ENCODE data around the gene CFAP298.

CFAP298 gene

GRCh38 chr21:32597205-32597604, 15.0 kb downstream of the CFAP298 start:
- DNase-seq, result no peak

DNA sequence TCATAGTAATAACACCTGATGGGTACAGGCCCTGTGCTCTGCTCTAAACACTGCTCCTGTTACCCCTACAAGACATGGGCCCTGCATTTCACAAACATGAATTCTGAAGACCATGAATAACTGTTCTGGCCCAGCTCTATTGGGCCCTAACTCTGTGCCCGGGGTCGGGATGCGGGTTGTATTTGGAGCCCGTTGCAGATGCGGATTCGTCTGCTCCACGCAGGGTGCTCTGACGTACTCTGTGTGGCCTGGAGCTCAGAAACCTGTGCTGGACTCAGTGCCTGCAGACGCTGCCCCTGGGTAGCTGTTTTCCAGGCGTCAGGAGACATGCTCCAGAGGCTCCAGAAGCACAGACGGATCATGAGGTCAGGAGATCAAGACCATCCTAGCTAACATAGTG, 16.7 kb downstream of the CFAP298 start:
- no peak for DNase-seq

- DNase-seq, result no peak
These were observed 18.5 kb downstream of the CFAP298 start for GRCh38 chr21:32593690-32594089.

- no peak for DNase-seq
These were observed 19.2 kb downstream of the CFAP298 start for GRCh38 chr21:32592929-32593502.

DNA sequence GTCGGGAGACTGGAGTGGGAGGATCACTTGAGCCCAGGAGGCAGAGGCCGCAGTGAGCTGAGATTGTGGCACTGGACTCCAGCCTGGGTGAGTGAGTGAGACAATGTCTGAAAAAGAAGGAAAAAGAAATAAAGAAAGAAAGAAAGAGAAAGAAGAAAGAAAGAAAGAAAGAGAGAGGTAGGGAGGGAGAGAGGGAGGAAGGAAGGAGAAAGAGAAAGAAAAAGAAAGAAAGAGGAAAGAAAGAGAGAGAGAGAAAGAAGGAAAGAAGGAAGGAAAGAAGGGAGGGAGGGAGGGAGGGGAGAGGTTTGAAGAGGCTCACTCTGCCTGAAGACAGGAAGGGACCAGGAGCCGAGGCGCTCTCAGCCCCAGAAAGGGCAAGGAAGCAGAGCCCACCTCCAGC, 22.0 kb downstream of the CFAP298 start:
- DNase-seq, result no peak

DNA sequence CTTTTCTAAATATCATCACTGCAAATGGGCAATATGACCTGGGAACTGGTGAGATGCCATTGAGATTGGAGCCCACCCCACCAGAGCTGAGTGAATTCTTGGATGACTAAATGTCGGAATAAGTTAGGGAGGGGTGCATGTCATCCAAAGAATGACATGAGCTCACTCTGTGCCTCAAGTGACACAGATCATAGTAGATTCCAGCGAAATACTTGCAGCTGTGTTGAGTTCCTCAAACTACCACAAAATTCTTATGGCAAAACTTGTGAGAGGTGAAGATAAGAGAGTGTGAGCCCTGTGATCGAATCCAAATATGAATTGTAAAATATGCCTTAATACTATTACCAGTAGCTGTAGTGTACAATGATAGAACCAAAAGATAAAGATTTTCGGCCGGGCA, 24.5 kb downstream of the CFAP298 start:
- DNase-seq, result no peak

GRCh38 chr21:32587120-32587519, 25.1 kb downstream of the CFAP298 start:
- DNase-seq, result no peak

DNA sequence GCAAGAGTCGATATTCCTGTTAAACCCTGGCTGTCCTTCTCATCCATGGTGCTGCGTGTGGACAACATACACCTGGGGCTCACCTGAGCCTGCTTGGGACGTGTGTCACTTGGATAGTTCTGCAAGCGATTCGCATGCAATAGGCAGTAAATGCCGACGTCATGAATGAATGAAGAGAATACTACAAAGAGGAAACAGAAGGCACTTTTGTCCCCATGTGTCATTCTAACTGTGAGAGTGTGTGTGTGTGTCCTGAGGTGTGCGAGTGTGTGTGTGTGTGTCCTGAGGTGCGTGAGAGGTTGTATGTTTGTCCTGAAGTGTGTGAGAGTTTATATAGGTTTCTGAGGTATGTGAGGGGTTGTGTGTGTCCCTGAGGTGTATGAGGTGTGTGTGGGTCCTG, 26.2 kb downstream of the CFAP298 start:
- no peak for DNase-seq

GRCh38 chr21:32585042-32585710, 27.0 kb downstream of the CFAP298 start, which contains the start of gene TCP10L:
TSS of gene TCP10L (minus strand) at chr21:32585523. CDS start at chr21:32584304, 1,219 bp downstream.
- DNase-seq, result no peak

DNA sequence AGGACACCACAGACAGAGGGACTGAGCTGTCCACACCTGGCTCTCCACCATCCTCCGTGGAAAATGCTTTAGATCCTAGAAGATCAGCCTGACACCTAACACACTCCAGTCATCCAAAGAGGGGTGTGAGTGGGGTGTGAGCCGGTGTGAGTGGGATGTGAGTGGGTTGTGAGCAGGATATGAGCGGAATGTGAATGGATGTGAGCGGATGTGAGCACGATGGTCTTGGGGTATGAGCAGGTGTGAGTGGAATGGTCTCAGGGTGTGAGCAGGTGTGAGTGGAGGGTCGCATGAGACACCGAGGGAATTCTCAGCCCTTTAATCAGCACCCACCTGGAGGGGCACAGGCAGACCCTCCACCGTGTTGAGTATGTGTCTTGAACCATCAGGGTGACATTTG, 27.7 kb downstream of the CFAP298 start:
- DNase-seq, result no peak

DNA sequence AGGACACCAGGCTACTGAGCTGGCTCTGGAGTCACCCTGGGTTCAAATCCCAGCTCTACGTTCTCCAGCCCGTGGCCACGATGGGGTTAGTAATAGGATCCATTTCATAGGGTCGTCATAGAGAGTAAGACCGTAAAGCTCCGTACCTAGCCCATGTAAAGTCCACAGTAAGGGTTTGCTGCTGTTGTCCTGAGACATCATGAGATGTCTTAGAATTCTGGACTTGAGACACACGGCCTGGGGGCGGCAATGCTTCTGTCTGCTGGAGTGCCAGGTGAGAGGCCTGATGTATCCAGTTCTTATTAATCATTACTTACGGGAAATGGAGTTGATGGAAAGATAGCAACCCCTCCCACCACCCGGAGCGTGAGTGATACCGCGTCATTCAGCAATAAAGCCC, 30.4 kb downstream of the CFAP298 start:
- no peak for DNase-seq

DNA sequence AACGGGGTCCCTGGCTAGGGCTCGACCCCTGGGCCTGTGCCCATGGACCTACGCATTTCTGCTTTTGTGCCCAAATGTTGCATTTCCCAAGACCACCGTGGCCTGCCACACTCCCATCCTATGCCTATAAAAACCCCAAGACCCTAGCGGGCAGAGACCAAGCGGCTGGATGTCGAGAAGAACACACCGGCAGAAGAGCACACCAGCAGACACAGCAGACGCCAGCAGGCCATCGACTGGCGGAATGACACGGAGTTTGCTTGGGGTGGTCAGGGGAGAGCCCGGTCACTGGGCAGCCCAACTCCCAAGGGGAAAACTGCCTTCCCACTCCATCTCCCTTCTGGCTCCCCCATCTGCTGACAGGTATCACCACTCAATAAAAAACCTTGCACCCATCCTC, 31.2 kb downstream of the CFAP298 start:
- no peak for DNase-seq

GRCh38 chr21:32578107-32578691, 34.0 kb downstream of the CFAP298 start:
- DNase-seq, result no peak

- DNase-seq, result no peak
These were observed 36.2 kb downstream of the CFAP298 start for GRCh38 chr21:32576011-32576410.

DNA sequence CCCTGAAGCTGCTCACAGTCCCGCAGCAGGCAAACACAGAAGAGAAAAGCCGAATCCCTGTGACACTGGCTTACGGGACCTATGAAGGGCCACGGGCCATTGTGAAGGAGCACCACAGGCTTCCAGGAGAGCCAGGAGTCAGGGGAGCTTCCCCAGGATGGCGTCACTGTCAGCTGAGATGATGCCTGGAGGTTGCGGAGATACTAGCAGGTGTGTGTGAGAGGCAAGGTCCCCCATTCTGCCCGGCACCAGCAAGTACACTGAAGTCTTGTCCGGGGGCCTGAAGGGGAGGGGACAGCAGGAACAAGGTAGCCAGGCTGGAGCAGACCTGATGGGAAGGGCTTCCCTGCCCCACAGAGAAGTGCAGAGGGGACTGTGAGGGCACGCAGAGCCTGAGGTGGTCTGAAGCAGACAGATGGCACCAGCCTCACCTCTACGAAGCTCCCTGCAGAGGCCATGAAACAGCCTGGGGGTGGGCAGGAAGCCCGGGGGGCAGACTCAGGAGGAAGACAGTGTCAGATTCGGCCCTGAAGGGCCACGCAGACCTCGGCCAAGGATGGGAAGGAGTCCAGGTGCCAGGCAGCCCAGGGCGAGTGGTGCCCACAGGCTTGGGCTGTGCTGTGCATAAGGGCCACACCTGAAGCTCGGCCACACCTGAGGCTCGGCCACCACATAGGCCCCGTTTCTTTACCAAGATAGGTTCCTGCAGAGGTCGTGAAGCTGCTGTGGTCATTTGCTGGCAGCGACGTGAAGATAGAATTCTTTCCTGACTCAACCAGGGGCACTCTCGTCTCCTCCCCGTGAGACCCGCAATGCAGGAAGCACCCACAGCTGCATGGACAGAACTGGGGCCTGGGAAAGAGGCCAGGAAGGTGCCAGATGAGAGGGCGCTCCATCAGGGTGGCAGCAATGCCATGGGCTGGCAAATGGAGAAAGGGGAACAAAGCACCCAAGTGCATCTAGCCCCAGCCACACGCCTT, 36.9 kb downstream of the CFAP298 start:
- no peak for DNase-seq

- no peak for DNase-seq
These were observed 39.4 kb downstream of the CFAP298 start for GRCh38 chr21:32572574-32573420.

GRCh38 chr21:32570456-32570855, 41.7 kb downstream of the CFAP298 start:
- no peak for DNase-seq

- DNase-seq, result peak; percentile 67
These were observed 42.6 kb downstream of the CFAP298 start for GRCh38 chr21:32569261-32570230.

DNA sequence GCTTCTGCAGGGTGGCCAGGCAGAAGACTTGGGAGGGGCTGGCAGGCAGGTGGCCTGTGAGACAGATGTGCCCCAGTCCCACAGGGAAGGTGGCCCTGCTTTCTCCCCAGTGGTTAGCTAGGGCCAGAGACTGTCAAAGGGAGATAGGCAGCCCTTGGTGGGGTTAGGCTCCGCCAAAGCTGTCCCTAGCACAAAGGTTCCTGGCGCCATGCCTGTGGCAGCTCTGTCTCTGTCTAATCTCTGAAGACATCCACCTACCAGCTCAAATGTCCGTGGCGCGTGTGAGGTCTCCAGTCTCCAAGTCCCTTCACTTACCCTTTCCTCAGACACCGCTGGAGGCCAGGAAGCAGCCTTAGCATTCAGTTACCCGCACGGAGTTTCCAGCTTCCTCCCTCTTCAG, 44.6 kb downstream of the CFAP298 start:
- no peak for DNase-seq

DNA sequence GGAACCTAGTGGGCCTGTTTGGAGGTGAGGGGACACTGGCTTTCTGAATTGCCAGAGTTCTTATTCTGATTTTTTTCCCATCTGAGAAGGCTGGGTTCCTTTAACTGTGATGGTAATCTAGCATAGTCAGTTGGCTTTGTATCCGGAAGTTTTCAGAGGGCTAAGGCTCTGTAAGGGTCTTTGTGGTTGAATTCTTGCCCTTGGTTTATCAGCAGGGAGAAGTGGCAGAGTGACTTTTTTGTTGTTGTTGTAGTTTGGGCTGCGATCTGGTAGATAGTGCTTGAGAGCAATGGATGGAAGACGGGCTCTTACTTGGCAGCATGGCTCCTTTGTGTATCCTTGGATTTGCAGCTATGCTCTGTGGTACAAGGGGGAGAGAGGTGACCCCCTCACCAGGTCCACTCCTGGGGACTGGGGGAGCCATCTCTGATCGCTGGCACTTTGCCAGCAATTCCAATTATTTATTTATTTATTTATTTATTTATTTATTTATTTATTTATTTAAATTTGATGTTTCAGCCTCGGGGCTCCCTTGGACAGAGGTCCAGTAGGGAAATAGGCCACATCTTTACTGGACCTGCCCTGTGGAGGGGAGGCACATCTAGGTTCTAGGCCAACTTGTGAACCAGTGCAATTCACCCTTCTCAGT, 45.3 kb downstream of the CFAP298 start:
- DNase-seq, result no peak
